GM19438 (cell line): ENCODE results near the gene ADCY10.

ENCODE experiments used
- ATAC-seq: cut with Tn5 transposase; IDR thresholded peaks from one replicate; pipeline ENCODE4 v1.9.1; 2021; ENCODE audit warnings: low read depth; ENCODE audit not compliant: unreplicated experiment

The ADCY10 gene

DNA sequence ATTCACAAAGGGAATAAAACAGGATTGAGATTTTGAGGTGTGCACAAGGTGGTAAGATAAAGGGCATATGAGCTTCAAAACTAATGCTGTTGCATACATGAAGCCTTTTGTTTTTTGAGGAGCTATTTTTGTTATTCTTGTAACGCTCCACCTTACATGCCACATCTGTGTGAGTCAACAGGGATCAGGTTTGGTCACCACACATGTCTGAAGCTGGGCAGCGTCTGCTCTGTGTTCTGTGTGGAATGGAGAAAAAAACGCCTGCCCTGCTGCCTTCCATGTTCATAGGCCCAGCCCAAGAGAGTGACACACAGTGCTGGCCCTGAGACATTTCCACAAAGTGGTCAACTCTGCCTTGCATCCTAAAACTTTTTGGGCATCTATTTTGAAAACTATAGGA is 124.4 kb downstream of the ADCY10 start:
- ATAC-seq = no peak

- no peak for ATAC-seq
These were observed 127.4 kb downstream of the ADCY10 start for GRCh38 chr1:167786502-167786901.

DNA sequence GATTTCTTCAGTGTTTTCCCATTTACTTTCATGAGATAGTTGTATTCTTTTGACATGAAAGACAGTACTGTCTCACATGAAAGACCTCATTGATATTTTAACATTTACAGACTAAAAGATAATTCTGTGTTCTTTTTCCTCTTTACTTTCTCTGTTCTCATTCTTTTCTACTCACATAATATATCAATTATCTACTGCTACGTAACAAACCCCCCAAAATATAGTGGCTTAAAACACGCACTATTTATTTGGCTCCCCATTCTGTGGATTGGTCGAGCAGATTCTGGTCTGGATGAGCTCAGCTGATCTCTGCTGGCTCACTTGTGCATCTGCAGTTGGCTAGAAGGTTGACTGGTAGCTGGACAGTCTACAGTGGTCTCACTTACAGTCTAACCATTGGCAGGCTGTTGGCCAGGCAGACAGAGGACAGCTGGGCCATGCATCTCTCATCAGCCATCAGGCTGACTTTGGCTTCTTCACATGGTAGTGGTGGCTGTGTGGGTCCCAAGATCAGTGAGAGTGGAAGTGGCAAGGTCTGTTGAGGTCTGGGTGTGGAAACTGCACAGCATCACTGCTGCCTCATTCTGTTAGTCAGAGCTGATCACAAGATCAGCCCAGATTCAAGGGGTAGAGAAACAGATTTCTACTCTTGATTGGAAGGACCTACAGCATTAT is 128.9 kb downstream of the ADCY10 start:
- ATAC-seq = no peak

DNA sequence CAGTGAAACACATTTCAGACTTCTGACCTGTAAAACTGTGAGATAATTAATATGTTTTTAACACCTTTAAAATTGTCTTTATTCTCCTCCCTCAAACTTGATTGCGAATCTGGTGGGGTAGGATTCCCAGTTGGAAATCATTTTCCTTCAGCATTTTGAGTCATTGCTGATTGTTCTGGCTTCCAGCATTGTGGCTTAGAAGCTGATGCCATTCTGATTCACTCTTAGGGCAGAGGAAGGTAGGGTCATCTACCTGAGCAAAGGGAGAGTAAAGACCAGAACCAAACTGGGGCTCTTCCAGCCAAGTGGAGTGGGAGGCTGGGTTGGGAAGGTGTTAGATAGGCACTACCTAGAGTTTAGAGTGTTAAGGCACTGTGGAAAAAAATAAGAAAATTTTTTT is 131.0 kb downstream of the ADCY10 start:
- ATAC-seq = no peak

GRCh38 chr1:167781558-167781957 is 132.4 kb downstream of the ADCY10 start:
- no peak for ATAC-seq

DNA sequence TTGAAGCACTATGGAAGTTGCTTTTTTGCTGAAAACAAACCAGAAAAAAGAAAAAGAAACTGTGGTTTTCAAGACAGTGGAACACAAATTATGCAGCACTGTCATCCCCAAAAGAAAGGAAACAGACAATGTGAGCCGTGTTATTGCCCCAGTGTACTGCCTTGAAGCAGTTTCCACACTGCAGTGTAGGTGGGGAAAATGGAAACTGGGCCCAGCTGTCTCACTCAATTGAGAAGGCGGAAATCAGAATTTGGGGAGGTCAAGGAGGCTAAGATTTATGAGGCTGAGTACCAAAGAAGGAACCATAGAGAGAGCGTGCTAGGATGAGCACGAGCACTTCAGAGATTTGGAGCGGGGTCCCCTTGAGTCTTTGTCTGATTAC is 136.7 kb downstream of the ADCY10 start:
- ATAC-seq = no peak

DNA sequence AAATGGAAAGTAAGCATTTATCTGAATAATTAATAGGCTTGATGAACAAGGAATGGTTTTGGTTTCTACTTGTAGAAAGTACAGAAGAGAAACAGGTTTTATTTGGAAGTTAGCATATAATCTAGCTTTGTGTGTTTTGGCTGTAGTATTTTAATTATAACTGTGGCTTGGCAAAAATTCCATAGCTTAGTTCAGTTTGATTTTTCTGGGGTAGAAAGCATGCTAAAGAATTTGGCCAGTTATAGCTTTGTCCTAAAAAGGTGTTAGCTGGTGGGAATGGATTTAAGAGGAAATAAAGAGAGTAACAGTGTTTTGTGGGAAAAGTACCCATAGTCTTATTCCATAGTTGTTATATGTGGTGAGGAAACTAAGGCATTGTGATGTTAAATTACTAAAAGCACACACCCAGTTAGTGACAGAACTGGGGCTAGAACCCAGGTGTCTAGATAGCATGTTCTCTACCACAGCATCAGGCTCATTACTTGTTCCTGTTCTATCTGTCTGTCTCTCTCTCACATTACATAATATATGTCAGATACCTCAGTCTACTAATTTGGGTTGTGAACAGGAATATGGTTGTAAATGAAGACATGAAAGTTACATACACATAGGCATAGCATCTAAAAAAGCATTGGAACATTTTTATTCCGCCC is 137.2 kb downstream of the ADCY10 start:
- ATAC-seq = no peak

DNA sequence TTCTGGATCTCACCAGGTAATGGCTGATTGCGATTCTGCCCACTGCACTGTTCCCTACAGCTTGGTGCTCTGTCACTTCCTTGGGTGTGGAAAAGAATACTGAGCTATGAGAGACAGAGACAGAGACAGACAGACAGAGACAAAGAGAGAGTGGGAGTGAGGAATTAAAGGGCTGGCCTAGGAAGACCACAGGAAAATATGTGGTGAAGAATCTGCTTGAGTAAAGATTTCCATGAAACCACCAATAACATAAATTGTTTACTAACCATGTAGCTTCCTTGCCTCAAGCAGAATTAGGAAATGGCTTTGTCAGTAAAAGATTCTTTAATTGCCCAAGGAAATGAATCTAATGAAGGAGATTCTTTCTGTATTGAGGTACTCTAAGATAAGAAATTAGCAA is 137.8 kb downstream of the ADCY10 start:
- ATAC-seq = no peak

DNA sequence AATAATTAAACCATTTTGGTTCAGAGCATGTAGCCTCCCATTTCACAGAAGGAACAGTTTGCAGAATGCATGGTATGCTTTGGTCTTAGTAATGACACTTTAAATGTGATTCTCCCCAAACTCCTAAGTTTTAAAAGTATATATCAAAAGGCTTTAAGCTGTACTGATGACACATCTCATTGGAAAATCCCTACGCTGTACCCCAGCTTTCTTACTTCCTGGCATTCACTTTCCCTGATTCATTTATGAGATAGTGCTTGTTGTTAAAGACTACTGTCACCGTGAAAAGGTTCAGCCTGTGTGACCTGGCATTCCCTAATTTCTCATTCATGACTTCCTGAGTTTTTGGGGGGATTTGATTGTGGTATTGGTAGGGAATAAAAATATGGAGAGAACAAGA is 138.8 kb downstream of the ADCY10 start:
- ATAC-seq = no peak

DNA sequence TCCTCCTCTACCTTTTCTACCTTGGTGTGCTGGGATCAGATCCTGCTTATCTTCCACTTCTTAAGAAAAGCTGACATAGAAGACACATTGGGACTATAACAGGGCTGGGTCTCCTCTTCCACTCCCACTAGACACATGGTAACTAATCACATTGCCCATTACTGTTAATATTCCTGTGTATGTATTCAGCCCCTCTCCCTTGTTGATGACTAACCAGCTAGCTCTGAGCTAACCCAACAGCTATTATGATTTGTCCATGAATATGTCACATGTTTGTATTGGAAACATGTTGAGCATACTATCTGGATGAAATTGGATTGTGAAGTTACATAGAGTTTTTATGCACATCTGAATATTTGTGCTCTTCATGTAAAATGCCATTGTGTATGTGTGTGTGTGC is 139.2 kb downstream of the ADCY10 start:
- ATAC-seq = no peak

- no peak for ATAC-seq
These were observed 140.4 kb downstream of the ADCY10 start for GRCh38 chr1:167773516-167773915.

GRCh38 chr1:167772436-167772835 is 141.5 kb downstream of the ADCY10 start:
- no peak for ATAC-seq

GRCh38 chr1:167770127-167770526 is 143.8 kb downstream of the ADCY10 start:
- no peak for ATAC-seq

DNA sequence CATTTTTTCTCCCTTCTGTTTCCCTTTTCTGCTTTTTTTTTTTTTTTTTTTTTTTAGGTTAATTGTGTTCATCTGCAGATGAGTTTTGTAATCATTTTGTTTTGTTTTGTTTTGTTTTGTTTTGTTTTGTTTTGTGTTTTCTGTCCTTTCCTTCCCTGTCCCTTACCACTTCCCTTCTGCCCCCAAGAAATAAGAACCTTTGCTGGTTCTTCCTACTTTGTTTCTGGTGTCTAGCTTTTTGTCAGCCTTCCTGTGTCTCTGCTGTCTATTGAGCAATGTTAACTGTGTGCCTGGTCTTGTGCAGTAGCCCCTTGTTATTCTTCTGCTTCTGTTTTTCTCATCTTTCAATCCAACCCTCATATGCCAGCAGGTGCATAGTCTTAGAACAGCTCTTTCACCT is 146.2 kb downstream of the ADCY10 start:
- ATAC-seq = no peak

- no peak for ATAC-seq
These were observed 147.4 kb downstream of the ADCY10 start for GRCh38 chr1:167766538-167766937.

DNA sequence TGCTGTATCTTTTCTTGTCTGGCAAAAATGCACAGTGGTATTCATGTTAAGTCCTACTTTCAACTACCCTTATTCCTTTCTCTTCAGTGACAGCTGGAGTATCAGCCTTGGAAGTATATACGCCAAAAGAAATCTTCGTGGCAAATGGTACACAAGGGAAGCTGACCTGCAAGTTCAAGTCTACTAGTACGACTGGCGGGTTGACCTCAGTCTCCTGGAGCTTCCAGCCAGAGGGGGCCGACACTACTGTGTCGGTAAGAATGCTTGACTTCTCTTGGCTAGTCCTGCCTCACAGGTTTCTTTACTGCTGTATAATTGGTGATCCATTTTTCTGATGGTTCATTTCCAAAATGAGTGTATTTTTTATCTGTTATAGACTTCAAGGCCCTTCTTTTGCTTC is 148.4 kb downstream of the ADCY10 start:
- ATAC-seq = no peak

- no peak for ATAC-seq
These were observed 149.2 kb downstream of the ADCY10 start for GRCh38 chr1:167764458-167765330.

DNA sequence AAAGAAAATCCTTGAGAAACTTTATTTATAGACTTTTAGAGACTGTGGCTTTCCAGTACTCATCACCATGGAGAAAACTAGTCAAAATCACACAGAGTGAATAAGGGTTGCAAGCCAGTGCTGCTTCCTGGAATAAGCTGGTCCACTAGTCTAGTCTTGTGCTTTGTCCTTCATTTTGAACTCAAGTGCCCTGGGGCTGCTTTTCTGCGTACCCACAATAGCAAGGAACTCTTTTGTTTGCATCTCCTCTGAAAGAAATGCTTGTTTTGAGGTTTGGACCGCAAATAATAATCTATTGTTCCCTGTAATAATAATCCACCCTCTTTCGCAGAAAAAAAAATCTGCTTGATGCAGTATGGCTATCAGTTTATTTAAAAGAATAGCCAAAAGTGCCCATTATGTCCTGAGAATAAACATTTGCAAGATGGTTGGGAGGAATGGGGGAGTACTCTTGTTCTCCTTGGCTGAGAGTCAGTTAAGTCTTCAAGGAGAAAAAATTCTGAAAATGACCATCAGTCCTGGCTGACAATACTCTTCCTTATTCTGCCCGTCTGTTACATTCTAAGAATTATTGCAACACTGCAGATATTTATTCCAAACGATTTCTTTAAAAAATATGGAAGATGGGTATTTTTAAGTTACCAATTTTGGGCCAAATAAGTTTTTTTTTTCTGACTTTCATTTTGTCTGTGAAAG is 150.3 kb downstream of the ADCY10 start:
- ATAC-seq = no peak

- no peak for ATAC-seq
These were observed 151.7 kb downstream of the ADCY10 start for GRCh38 chr1:167762061-167762746.

GRCh38 chr1:167761400-167761799 is 152.5 kb downstream of the ADCY10 start:
- no peak for ATAC-seq
